Measurements from ENCODE around the gene UBE4B.
A peak's percentile ranks its signal among the peaks of the same experiment; 100 is the strongest.
"Not testable (repeated sequence)": the region's sequence is repeated elsewhere in the genome, so short reads cannot be mapped to it uniquely, and the experiment has no call there.

Gene UBE4B

GRCh38 chr1:10022656-10023055, 10.1 kb upstream of the UBE4B start:
- TF ChIP-seq CTCF (conservative IDR thresholded peaks at IDR 0.05) (no peak), ZFX (IDR thresholded peaks at IDR 0.05) (no peak)
- no peak overlapping the region for H3K27ac ChIP-seq

- TF ChIP-seq CTCF (conservative IDR thresholded peaks at IDR 0.05), result no peak
- TF ChIP-seq ZFX (IDR thresholded peaks at IDR 0.05), result no peak
- H3K27ac ChIP-seq, result no peak overlapping the region
Measured at GRCh38 chr1:10025354-10025753, 7.4 kb upstream of the UBE4B start.

- no peak overlapping the region for H3K27ac ChIP-seq
- TF ChIP-seq CTCF (conservative IDR thresholded peaks at IDR 0.05), result no peak
- TF ChIP-seq ZFX (IDR thresholded peaks at IDR 0.05), result no peak
Measured at GRCh38 chr1:10027027-10027426, 5.7 kb upstream of the UBE4B start.

- H3K27ac ChIP-seq, result not testable (repeated sequence)
Measured at GRCh38 chr1:10028956-10029500, 3.7 kb upstream of the UBE4B start.

GRCh38 chr1:10031461-10031860, 1.3 kb upstream of the UBE4B start:
- H3K27ac ChIP-seq, result no peak overlapping the region
- TF ChIP-seq ZFX (IDR thresholded peaks at IDR 0.05) (no peak), CTCF (conservative IDR thresholded peaks at IDR 0.05) (no peak)

- H3K27ac ChIP-seq, result peak overlapping the region; percentile 85
- TF ChIP-seq ZFX (IDR thresholded peaks at IDR 0.05) (no peak), CTCF (conservative IDR thresholded peaks at IDR 0.05) (no peak)
Measured at GRCh38 chr1:10033359-10033845, 644 bp downstream of the UBE4B start.

- H3K27ac ChIP-seq, result no peak overlapping the region
- TF ChIP-seq CTCF (conservative IDR thresholded peaks at IDR 0.05) (no peak), ZFX (IDR thresholded peaks at IDR 0.05) (no peak)
Measured at GRCh38 chr1:10042746-10043145, 10.0 kb downstream of the UBE4B start.
